Colonic mucosa (tissue), 4 donors: ENCODE data around the gene POLRMT. TPM values are rescaled to one million over a fixed set of nuclear protein-coding genes. Genes with fewer than 3 reads are reported as not detected.

Experiments
- DNase-seq: peaks from one replicate; pipeline ENCODE4 v3.0.0-alpha.2; 2020
- H3K27ac ChIP-seq: fragments of 200-600 bp; one replicate; pipeline ENCODE4 v1.8.0; 2021
- H3K27me3 ChIP-seq: fragments of 200-600 bp; one replicate; pipeline ENCODE4 v1.8.0; 2021
- H3K36me3 ChIP-seq: fragments of 200-600 bp; one replicate; pipeline ENCODE4 v1.8.0; 2021
- H3K4me1 ChIP-seq: fragments of 200-600 bp; one replicate; pipeline ENCODE4 v1.8.0; 2021; ENCODE audit warnings: mild to moderate bottlenecking
- H3K4me3 ChIP-seq: fragments of 200-600 bp; one replicate; pipeline ENCODE4 v1.8.0; 2021
- H3K9ac ChIP-seq, 2 donors: one replicate each; pipeline ENCODE4 v1.7.0; 2013; ENCODE audit warnings: control low read depth in 2 of 2, low read depth in 2 of 2, low read length in 2 of 2
- H3K9me3 ChIP-seq: fragments of 200-600 bp; one replicate; pipeline ENCODE4 v1.8.0; 2021
- CTCF ChIP-seq: fragments of 200-600 bp; IDR thresholded peaks from one replicate; pipeline ENCODE4 v1.8.0; 2022; ENCODE audit warnings: antibody characterized with exemption, mild to moderate bottlenecking
- intact Hi-C: fragments of 100-400 bp; cut with DNase I; formaldehyde crosslinking; loops from one replicate; pipeline ENCODE4 v1.14.1; 2022
- total RNA-seq, 2 donors: library from RNA; stranded (reverse); fragmentation: NEBNext Ultra II Directional in 1 of 2; extraction: Animal tissue kit (Norgen Biotek cat#: 25700) in 1 of 2; gene quantifications; one replicate each; pipeline ENCODE4 v1.2.1, GENCODE V29; 2021
- donor health status: healthy.
- donor health status: DM: no; HTN: no; CAD: no.
- donor health status: DM: no; HTN: no; CAD: no.

POLRMT gene
- total RNA-seq, 2 donors from 2014 or later = 50.2 to 77.3 TPM

GRCh38 chr19:643736-644135 lies 10.4 kb upstream of the POLRMT start:
- H3K9me3 ChIP-seq = no peaks in the 10 kb centered on the region
- no peak for DNase-seq
- H3K27ac ChIP-seq = no peak overlapping the region

DNA sequence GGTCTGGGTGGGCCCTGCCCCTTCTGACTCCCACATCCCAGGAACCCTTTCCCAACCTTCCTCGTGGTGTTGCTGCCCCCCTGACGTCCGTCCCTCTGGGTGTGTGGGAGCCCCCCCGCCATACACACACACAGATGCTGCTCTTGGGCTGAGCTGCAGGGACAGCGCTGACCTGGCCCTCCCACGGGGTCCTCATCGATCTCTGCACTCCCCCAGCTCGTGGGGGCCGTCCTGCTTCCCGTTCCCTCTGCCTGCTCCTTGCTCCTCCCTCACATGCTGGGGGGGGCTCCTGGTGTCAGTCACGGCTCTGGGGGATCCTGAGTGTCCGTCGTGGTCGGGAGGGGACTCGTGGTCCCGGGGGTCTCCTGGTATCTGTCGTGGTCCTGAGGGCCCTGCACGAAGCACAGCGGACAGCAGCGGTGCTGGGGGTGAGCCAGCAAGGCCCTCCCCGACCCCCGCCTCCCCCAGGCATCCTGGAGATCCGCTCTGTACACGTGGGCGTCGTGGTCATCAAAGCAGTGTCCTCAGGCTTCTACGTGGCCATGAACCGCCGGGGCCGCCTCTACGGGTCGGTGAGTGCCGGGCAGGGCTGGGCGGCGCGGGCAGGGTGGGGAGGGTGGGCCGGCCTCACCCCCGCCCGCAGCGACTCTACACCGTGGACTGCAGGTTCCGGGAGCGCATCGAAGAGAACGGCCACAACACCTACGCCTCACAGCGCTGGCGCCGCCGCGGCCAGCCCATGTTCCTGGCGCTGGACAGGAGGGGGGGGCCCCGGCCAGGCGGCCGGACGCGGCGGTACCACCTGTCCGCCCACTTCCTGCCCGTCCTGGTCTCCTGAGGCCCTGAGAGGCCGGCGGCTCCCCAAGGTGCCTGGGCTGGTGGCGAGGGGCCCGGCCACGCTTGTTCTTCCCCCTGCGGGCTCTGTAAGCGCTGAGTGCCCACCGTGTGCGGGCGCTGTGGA lies 9.7 kb upstream of the POLRMT start:
- no peak overlapping the region for H3K4me3 ChIP-seq
- no peaks in the 10 kb centered on the region for H3K27me3 ChIP-seq
- no peaks in the 10 kb centered on the region for H3K4me1 ChIP-seq
- TF ChIP-seq CTCF = no peak
- H3K9me3 ChIP-seq = no peaks in the 10 kb centered on the region
- no peak overlapping the region for H3K9ac ChIP-seq
- no peak for DNase-seq
- intact Hi-C loops = no loop called here
- H3K36me3 ChIP-seq = peaks cover 11% of the 10 kb centered on the region
- H3K27ac ChIP-seq = no peak overlapping the region

More at GRCh38 chr19:643736-644135, 10.4 kb upstream of the POLRMT start:
- Histone ChIP-seq H3K27me3 (no peaks in the 10 kb centered on the region), H3K36me3 (peaks cover 11% of the 10 kb centered on the region), H3K4me1 (no peaks in the 10 kb centered on the region), H3K9ac (no peak overlapping the region), H3K4me3 (no peak overlapping the region)
- TF ChIP-seq CTCF = no peak
- intact Hi-C loops = no loop called here

- intact Hi-C loops = no loop called here
- Histone ChIP-seq H3K4me1 (no peaks in the 10 kb centered on the region), H3K9ac (no peak overlapping the region), H3K27me3 (no peaks in the 10 kb centered on the region), H3K36me3 (no peaks in the 10 kb centered on the region), H3K9me3 (no peaks in the 10 kb centered on the region), H3K4me3 (no peak overlapping the region), H3K27ac (no peak overlapping the region)
- TF ChIP-seq CTCF = no peak
- no peak for DNase-seq
These were observed 8.4 kb upstream of the POLRMT start for GRCh38 chr19:641702-642101.

DNA sequence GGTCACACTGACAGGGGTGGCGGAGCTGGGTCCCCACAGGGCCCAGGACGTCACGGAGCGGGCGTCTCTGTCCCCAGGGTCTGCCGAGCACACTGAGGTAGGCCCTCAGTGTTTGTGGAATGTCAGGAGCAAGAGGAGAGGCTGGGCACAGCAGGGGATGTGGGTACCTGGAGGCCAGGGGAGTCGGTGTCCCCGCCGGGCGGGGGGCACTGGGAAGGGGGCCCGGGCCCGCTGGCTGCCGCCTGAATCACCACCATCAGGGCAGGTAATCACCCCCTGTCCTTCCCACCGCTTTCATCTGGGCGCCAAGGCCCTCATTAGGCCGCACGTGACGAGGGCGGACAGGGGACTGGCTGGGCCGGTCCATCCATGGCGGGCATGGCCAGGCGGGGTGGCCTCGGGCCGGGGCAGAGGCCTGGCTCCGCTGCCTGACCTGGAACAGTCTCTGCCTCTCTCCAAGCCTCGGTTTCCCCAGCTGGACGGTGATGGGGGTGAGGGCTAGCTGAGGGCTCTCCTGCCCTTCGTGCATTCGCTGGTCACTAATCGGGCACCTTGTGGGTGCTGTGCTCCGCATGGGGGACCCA lies 7.4 kb upstream of the POLRMT start:
- Histone ChIP-seq H3K4me3 (no peak overlapping the region), H3K9ac (no peak overlapping the region), H3K36me3 (no peaks in the 10 kb centered on the region), H3K9me3 (no peaks in the 10 kb centered on the region), H3K27me3 (no peaks in the 10 kb centered on the region), H3K4me1 (no peaks in the 10 kb centered on the region), H3K27ac (no peak overlapping the region)
- intact Hi-C loops = no loop called here
- DNase-seq = no peak
- no peak for TF ChIP-seq CTCF

GRCh38 chr19:640161-640558 lies 6.8 kb upstream of the POLRMT start:
- no peaks in the 10 kb centered on the region for H3K9me3 ChIP-seq
- intact Hi-C loops = no loop called here
- no peak for DNase-seq
- no peak overlapping the region for H3K9ac ChIP-seq
- no peaks in the 10 kb centered on the region for H3K27me3 ChIP-seq
- H3K27ac ChIP-seq = no peak overlapping the region
- H3K36me3 ChIP-seq = no peaks in the 10 kb centered on the region
- H3K4me3 ChIP-seq = peak overlapping the region; percentile 39
- no peaks in the 10 kb centered on the region for H3K4me1 ChIP-seq
- TF ChIP-seq CTCF = no peak
